Measurements from ENCODE around the gene PHLDB2.
A peak's percentile ranks its signal among the peaks of the same experiment; 100 is the strongest.

The PHLDB2 gene

DNA sequence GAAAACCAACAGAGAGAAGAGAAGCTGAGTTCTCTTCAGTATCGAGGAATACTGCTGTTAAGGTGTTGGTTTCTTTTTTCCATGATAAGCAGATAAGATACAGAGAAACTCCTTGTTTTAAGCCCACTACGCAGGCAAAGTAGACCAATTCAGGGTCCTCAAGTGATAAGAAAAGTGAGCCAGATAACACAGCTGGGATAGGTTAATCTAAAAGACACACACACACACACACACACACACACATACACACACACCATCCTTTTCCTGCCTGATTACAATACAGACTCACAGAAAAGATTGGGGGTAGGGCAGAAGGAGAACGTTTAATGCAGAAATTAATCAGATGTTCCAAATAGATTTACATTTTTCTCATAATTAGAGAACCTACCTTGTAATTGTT lies 6.5 kb upstream of the PHLDB2 start:
- no peak for DNase-seq

DNA sequence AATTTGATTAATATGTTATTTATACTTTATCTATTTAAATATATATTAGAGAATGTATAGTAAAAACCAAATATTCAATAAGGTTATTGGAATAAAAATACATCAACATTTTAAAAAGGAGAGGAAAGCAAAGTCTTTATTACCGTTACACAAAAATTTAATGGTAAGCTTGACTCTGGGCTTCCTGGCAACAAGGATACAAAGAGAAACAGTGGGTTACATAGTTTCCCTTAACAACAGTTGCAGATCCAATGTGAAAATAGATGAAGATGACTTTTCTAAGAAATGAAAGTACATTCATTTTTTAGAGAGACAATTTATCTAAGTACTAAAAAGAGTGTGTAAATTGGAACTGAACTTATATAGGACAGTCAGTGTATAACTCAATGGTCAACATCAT lies 6.0 kb upstream of the PHLDB2 start:
- DNase-seq = no peak

DNA sequence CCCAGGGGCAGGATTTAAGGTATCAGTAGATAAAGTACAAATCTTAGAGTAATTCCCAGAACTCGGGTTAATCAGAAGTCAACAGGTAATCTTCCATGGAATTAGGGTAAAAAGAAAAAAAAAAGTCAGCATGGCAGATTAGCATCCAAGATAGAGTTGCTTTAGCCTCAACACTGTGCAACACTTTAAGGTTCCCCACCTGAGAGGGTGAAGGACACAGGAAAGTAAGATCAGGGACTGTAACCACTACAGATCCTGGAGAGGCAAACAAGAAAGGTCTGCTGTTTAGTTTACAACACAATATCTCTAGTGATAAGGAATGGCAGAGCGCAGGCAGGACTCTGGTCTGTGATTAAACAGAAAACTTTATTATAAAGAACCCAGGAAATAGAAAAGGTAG lies 4.1 kb upstream of the PHLDB2 start:
- DNase-seq = no peak

DNA sequence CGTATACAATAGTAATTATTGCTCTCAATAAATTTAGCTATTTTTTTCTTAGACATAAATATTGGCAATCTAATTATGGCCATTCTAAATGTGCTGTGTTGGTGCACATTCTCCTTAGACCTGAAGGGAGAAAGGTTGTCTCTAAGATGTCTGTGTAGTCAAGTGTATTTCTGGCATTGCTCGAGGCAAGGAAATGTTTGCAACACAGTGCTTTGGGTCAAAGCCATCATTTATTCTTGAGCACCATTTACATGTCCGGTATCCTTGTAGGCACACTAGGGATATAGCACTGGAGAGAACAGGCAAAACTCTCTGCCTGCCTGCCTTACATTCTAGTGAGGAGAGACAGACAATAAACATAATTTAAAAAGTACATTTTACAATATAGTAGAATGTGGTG lies 2.6 kb upstream of the PHLDB2 start:
- no peak for DNase-seq

DNA sequence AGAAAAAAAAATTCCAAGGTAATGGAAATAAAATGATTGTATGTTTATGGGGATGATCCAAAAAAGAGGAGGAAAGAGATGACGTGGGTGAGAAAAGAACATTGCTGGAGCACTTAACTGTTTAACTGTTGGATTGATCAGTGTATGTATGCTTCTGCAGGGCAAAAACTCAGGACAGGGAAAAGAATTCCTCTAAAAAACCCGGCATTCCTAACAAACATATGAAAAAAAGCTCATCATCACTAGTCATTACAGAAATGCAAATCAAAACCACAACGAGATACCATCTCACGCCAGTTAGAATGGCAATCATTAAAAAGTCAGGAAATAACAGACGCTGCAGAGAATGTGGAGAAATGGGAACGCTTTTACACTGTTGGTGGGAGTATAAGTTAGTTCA lies 1.6 kb upstream of the PHLDB2 start:
- DNase-seq = no peak

DNA sequence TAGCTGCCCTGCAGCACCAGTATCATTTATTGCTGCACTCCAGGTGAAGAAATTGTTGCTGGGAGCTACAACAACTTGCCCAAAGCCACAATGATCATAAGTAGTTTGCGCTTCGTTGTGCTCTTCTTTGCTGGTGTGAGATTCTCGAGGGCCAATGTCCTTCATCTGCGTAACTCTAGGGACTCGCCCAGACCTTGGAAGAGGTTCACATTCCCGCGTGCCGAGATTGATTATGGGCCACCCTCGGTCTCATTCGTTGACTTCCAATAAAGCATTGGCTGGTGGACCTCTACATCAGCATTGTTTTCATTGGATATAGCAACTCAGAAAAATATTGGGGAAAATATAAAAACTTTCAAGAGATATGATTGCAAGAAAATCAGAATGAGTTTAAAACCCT lies 423 bp upstream of the PHLDB2 start:
- DNase-seq = no peak

DNA sequence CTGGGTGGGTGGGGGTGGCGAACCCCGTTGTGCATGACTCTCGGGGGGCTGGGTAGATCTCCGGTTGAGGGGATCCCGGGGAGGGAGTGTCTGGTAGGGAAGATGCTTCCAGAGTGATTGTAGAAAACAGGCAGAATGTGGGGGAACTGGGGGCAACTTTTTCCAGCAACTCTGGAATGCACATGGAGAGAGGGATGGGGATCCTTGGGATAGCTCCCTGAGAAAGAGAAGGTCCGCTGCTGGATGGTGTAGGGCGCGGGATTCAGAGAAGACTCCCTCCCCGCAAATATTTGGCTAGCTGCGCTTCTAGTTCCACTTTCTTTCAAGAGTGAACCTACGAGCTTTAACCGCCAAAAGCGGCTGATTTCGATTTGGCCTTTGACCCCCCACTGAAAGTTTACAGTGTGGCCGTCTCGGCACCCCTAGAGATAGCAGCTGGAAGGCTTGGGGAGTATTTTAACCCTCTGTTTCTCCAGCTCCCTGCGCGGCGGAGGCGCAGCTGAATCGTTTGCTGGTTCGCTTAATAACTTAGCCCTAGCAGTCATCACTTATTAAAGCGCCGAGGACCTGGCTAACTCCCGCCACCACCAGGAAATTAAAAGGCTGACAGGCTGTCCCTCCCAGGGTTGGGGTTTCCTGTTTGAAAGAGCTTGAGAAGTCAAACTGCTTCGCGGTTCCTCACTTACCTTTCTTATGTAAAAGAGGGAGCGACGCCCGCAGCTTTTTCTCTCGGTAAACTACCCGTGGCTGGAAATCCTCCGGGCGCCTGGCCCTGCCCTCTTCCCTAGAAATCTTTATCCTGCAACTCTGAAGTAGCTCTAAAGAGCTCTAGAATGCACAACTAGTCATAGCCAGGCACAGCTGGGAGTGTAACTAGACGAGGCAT lies 1.2 kb downstream of the PHLDB2 start:
- peak; percentile 39 for DNase-seq

DNA sequence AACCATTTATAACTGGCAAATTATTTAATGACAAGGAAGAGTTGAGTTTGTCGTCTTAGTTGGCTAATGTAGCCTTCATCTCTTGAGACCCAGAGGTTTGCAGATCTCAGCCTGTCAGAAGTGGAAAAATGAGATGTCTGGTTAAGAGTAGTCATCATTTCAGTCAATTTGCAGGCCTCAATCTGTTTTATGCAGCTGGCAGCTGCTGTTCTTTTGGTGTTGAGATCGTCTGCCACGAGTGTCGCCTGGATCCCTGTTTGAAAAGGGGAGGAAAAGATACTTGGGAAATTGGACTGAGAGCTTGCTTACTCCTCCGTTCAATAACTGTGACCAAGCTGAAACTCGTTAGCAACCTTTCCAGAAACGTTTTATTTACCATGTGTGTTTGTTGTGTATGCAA lies 2.3 kb downstream of the PHLDB2 start:
- DNase-seq = no peak

DNA sequence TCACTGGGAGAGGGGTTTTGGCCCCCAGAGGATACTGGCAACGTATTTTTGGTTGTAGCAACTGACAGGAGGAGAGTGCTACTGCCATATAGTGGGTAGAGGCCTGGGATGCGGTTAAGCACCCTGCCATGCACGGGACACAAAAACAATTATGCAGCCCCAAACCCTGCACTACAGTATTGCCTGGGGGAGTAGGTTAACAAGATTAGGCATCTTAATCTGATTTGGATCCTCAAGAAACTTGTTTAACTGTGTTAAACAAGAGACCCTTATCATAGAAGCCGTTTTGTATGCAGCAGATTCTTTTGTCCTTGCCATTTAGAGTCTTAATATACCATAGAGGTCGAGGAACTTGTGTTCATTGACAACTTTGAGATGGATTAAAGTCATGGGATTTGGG lies 3.4 kb downstream of the PHLDB2 start:
- DNase-seq = no peak

DNA sequence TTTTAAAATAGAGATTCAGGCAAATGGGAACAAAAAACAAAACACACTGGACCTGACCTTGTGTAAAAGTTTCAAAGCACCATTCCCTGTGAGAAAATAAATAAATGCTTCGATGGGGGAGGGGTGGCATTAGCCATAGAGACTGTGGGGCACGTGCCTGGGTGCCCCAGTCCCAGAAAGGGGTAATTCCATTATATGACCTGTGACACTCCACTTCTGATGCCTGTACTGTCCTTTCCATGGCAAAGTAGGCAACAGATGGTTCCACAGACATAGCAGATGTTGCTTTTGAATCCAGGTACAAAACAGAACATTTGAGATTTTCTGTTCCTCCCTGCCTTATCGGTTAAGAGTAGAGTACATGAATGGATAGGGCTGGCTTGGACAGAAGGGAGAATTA lies 3.9 kb downstream of the PHLDB2 start:
- DNase-seq = no peak

DNA sequence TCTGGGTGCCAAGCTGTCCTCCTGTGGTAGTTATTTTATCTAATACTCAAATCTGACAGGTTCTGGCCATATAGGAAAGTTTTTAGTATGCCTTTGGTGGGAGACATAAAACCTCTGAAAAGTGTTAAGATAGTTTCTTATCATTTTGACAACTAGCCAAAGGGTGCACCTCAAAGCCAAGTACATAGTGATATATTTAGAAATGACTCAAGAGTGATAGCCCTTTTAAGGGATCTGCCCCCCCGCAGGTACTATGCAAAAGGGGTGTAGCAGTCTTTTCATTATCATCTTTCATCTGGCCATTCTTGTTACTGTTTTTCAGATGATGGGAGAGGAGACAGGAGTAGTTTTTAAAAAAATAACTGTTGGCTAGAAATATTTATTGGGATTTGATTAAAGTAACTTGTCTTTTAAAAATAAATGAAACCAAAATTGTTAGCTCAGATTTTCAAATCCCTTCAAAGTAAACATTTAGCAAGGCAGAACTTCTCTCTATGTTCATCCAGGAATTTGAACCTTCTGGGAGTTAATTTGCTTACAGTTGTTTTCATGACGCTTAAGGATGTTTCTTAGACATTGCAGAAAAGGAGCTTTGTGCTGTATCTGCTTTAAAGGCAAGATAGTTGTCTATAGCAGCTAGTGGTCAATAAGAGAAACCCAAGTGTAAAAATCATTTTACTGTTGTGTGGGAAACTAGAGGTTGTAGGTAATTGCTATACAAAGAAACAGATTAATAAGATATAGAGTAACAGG lies 5.1 kb downstream of the PHLDB2 start:
- DNase-seq = no peak

DNA sequence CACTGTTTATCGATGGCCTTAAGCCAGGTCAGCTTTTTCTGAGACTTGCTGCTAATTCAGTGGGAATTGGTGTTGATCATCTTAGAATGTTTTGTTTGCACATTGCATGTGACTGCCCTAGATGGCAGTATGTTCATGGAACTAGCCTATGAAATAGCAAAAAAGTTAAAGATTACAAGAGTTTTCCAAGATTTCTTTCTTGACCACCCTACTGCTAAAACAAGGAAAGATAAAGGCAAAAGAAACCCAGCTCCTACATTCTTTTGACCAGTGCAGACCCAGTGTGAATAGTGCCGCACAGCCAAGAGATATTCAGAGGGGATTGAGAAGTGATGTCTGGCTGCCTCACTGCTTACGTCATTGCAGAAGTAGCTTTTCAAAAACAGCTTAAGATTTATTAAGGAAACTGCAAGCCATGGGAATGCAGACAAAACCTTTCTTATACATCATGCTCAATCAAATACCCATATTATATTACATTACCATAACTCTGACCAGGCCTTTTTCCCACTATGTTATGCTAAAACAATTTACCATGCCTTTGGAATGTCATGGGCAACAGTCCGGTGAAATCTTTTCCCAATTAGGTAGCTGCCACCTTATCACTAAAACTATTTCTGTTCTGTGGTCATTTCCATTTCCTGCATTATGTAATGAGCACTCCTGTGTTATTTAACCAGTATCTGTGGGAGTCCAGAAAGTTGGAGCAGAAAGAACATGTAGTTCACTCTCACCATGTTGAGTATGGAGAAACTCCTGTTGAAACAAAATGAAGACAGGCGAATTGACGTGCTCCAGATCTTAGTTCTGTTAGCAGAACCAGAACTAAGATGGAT lies 6.0 kb downstream of the PHLDB2 start:
- DNase-seq = no peak

DNA sequence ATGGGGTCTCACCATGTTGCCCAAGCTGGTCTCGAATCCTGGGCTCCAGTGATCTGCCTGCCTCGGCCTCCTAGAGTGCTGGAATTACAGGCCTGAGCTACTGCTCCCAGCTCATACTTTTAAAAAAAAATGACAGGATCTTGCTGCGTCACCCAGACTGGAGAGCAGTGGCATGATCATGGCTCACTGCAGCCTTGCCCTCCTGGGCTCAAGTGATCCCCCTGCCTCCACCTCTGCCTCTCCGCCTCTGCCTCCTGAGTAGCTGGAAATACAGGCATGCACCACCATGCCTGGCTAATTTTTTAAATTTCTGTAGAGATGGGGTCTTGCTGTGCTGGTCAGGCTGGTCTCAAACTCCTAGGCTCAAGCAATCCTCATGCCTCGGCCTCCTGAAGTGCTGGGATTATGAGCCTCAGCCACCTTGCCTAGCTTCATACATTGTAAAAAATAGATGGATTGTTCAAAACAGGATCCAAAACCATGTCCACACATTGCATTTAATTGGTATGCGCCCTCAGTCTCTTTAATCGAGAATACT lies 8.9 kb downstream of the PHLDB2 start:
- no peak for DNase-seq

DNA sequence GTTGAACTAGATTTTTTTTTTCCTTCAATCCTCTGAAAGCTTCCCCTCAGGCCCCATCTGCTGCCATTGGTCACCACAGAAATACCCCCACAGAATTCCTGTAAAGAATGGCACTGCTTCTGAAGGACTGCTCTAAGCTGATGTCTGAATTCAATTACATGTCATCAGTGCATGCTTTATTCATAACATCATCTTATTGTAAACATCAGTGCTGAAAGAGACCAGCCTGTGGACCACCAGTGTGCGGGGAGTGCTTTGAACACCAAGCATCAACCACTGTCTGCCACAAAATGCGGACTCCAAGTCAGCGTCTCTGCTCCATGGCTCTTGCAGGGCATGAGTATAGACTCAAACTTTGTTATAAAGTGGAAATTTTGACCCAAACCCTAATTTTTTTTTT lies 11.6 kb downstream of the PHLDB2 start:
- no peak for DNase-seq

DNA sequence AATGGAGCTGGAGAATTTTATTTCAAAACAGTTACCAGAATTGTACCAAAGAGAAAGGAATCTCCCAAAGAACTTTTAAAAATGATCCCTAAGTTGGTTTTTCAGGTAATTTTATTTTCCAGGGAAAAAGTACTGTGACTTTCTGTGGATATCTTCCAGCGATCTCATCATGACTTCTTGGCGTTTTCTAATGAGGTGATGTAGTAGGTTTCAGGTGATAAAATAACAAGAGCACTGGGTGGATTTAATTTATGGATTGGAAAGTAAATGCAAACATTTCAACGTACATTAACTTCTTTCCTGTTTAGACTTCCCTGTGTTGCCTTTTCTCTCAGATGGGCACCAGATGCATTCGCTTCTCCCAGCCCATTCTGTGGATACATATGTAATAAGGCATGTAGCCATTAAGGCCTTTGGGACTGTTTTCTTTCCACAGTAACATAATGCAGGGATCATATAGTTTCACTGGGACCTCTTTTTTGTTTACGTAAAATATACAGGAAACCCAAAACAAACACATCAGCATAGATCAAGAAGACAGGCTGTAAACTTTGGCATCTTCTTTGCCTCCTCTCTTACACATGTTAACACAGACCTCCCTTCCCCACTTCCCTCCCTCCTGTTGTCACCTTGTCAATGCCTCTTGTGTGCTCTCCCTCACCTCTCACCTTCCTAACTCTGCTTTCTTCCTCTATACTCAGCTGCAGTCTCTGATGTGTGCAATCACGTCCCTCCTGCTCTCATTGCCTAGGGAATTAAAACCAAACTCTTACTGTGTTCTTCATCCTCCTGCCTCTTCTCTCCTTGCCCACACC lies 13.0 kb downstream of the PHLDB2 start:
- no peak for DNase-seq

DNA sequence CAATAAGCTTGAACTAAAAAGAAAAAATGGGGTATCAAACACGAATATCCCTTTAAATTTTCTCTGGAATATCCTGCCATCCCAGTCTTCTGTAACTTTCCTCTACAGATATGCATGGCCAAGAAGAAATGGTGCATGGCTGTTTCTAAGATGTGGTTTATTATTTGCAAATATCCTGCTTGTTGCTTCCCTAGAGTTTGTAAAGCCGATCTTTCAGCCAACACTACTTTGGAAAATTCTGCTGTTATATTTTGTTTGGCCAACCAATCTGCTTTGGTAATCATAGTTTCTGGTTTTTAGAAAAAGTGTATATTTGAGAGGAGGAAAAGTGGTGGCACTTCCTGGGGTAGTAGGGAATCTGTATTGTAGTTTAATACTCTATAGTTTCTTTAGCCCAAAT lies 13.9 kb downstream of the PHLDB2 start:
- DNase-seq = no peak

DNA sequence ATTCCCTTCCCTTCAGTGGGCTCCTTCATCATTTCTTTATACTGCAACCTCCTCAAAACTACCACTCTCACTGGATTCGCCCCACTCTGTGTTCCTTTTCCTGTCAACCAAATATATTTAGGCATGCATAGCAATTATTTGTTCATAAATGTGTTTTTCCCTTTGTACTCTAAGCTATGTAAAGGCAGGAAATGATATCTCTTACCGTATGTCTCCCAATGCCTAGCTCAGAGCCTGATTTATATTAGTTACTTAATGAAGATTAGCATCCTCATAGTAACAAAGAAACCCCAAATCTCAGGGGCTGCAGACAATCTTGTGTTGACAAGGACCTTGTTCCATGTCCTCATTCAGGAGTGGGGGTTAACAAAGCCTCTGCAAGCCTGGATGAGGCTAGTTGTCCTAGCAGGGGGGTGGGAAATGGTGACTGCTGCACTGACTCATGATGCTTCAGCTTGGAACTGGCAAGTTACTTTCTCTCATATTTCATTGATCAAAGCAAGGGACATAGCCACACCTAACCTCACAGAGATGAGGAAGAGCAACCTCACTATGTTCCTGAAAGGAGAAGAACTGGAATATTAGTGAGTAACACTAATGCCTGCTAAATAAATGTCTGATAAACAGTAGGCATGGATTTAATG lies 15.2 kb downstream of the PHLDB2 start:
- no peak for DNase-seq

DNA sequence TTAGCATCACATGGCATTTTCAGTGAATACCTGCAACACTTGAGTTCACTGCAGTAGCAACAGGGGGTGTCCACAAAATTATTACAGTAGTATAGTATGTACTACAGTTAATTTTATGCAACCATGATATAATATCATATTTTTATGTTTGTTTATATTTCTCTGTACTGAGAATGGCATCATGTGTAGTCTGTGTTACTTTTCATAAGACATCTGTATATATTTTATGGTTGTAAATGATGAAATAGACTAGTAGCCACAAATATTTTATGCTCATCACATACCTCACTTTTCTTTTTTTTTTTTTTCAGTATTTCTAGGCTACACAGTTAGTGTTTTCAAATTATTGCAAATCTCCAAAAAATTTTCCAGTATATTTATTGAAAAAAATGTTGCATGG lies 22.4 kb downstream of the PHLDB2 start:
- no peak for DNase-seq

DNA sequence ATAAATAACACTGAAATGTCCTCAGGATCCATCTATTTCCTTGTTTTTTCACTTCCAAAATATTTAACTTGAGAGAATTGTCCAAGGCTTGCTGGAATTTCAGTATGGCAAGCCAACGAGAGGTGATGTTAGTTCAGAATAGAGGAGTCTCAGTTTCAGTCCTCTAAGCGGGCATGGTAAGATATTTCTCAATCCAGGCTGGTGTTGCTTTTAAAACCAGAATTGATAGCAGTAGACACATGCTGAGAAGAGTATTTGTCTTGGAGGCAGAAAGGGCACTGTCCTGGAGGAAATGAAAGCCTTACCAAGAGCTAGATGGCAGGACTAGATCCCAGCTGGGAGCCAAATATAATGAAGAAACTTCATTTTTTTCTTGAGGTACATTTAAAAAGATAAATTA lies 23.1 kb downstream of the PHLDB2 start:
- DNase-seq = no peak

DNA sequence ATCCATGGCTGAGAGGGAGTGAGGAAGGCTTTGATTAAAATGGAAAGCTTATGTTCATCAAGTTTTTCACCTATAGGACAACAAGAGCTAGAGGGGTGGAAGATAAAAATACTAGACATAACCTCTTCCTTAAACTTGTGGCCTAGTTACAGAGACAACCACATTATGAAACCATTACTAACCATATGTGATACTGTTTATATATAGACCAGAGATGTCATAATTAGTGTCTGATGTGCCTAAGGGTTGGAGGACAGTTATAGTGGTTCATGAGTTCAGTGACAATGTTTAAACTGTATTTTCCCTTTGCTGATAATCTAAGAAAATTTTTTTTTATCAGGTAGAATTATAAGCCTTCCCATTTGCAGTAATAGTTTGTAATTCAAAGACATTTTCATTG lies 23.7 kb downstream of the PHLDB2 start:
- no peak for DNase-seq

DNA sequence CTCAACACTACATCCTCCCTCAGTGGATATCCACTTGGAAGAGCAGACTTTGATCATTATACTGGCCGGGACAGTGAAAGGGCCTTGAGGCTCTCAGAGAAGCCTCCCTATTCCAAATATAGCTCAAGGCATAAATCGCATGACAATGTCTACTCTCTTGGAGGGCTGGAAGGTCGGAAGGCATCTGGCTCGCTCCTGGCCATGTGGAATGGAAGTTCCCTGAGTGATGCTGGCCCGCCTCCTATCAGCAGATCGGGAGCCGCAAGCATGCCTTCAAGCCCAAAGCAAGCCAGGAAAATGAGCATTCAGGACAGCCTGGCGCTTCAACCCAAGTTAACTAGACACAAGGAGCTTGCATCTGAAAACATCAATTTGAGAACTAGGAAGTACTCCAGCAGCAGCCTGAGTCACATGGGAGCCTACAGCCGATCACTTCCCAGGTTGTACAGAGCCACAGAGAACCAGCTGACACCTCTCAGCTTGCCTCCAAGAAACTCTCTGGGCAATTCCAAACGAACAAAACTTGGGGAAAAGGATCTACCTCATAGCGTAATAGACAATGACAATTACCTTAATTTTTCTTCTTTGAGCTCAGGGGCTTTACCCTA lies 25.4 kb downstream of the PHLDB2 start:
- DNase-seq = no peak
